HepG2 (cell line): Measurements from ENCODE around the gene COA5. TPM values are rescaled to one million over a fixed set of nuclear protein-coding genes. Genes with fewer than 3 reads are reported as not detected.

Source experiments
- ADNP ChIP-seq: sonication (generic); formaldehyde crosslinking; IDR thresholded peaks from 2 replicates; pipeline ENCODE4 v1.4.0; 2020; ENCODE audit warnings: missing genetic modification reagents
- ARID3A ChIP-seq: IDR thresholded peaks from 2 replicates; pipeline ENCODE4 v1.6.1; 2012; ENCODE audit warnings: low read depth, low read length, improper control_type of control experiment
- ASH2L ChIP-seq: fragments of 300-600, 200-600 bp; sonication (generic); IDR thresholded peaks from 2 replicates; pipeline ENCODE4 v1.7.0; 2017; ENCODE audit warnings: low read depth, mild to moderate bottlenecking, moderate library complexity, mixed read lengths, low read length; ENCODE audit not compliant: insufficient read length
- ATAD3A ChIP-seq: sonication (generic); formaldehyde crosslinking; IDR thresholded peaks from 2 replicates; pipeline ENCODE4 v1.4.0; 2020; ENCODE audit warnings: missing genetic modification reagents
- CBX5 ChIP-seq: sonication (generic); formaldehyde crosslinking; IDR thresholded peaks from 2 replicates; pipeline ENCODE4 v1.4.0; 2020; ENCODE audit warnings: missing genetic modification reagents, borderline replicate concordance
- GABPA ChIP-seq, 2 experiments: IDR thresholded peaks; 2 replicates each; pipeline ENCODE4 v1.6.1; 2011 to 2016; ENCODE audit warnings: low read depth in 2 of 2, low read length in 1 of 2, missing biosample characterization in 1 of 2, missing genetic modification characterization in 1 of 2
- GZF1 ChIP-seq: sonication (generic); formaldehyde crosslinking; IDR thresholded peaks from 2 replicates; pipeline ENCODE4 v1.5.1; 2020; ENCODE audit warnings: mild to moderate bottlenecking, missing genetic modification reagents
- KDM5A ChIP-seq: fragments of 200-600 bp; sonication (generic); IDR thresholded peaks from 2 replicates; pipeline ENCODE4 v1.7.0; 2018; ENCODE audit warnings: antibody characterized with exemption, mild to moderate bottlenecking, low read length, borderline replicate concordance
- MED13 ChIP-seq: sonication (generic); formaldehyde crosslinking; IDR thresholded peaks from 2 replicates; pipeline ENCODE4 v1.5.0; 2020; ENCODE audit warnings: missing genetic modification reagents
- MEIS1 ChIP-seq: sonication (generic); formaldehyde crosslinking; IDR thresholded peaks from 2 replicates; pipeline ENCODE4 v1.9.0; 2021; ENCODE audit warnings: mild to moderate bottlenecking, missing genetic modification reagents, moderate library complexity, borderline replicate concordance
- NBN ChIP-seq: fragments of 450-650 bp; conservative IDR thresholded peaks from 2 replicates; pipeline ENCODE4 v1.6.1; 2017
- PTBP1 ChIP-seq: fragments of 200-400 bp; formaldehyde crosslinking; IDR thresholded peaks from 2 replicates; pipeline ENCODE4 v1.6.1; 2018; ENCODE audit warnings: low read length, low read depth; ENCODE audit not compliant: poor library complexity, severe bottlenecking
- RARG ChIP-seq: sonication (generic); formaldehyde crosslinking; IDR thresholded peaks from 2 replicates; pipeline ENCODE4 v1.4.0; 2020; ENCODE audit warnings: low read depth, mild to moderate bottlenecking, missing genetic modification reagents
- ZBTB44 ChIP-seq: sonication (generic); formaldehyde crosslinking; IDR thresholded peaks from 2 replicates; pipeline ENCODE4 v1.4.0; 2020; ENCODE audit warnings: missing genetic modification reagents
- ZNF383 ChIP-seq: sonication (generic); formaldehyde crosslinking; IDR thresholded peaks from 2 replicates; pipeline ENCODE4 v1.4.0; 2020; ENCODE audit warnings: missing genetic modification reagents, mild to moderate bottlenecking, borderline replicate concordance
- ZNF432 ChIP-seq: sonication (generic); formaldehyde crosslinking; IDR thresholded peaks from 2 replicates; pipeline ENCODE4 v1.5.0; 2020; ENCODE audit warnings: missing genetic modification reagents, mild to moderate bottlenecking, borderline replicate concordance
- ZNF570 ChIP-seq: sonication (generic); formaldehyde crosslinking; IDR thresholded peaks from 2 replicates; pipeline ENCODE4 v1.4.0; 2020; ENCODE audit warnings: mild to moderate bottlenecking, missing genetic modification reagents, borderline replicate concordance
- ZNF749 ChIP-seq: sonication (generic); formaldehyde crosslinking; IDR thresholded peaks from 2 replicates; pipeline ENCODE4 v1.8.0; 2022; ENCODE audit warnings: mild to moderate bottlenecking, missing genetic modification reagents, moderate library complexity, borderline replicate concordance
- ZNF781 ChIP-seq: sonication (generic); formaldehyde crosslinking; IDR thresholded peaks from 2 replicates; pipeline ENCODE4 v1.5.1; 2020; ENCODE audit warnings: borderline replicate concordance, mild to moderate bottlenecking, missing genetic modification reagents; ENCODE audit errors: not compliant biosample characterization
- polyA plus RNA-seq, 8 experiments: library from polyadenylated mRNA; depleted of rRNA in 3 of 8; stranded (reverse) in 7 of 8; unstranded in 1 of 8; fragments of >200 nt; fragmentation: Illumina TruSeq in 4 of 8; extraction: Trizol in 4 of 8; gene quantifications; 2 replicates each; pipeline versions ENCODE4 v1.2.1 to v1.2.3, GENCODE V29; 2011 to 2016; ENCODE audit warnings: low read depth in 4 of 8, missing spikeins in 1 of 8, mixed read lengths in 1 of 8; ENCODE audit not compliant: insufficient read depth in 1 of 8
- total RNA-seq, 5 experiments: library from RNA; depleted of rRNA; stranded (reverse); fragments of >200 nt; fragmentation: Illumina TruSeq; extraction: Trizol; gene quantifications; 2 replicates each; pipeline ENCODE4 v1.2.3, GENCODE V29; 2016; ENCODE audit warnings: low read depth in 1 of 5
- TF ChIP-seq, protein P1 (sequence below): sonication (generic); formaldehyde crosslinking; IDR thresholded peaks from 2 replicates; pipeline ENCODE4 v1.8.0; 2022; ENCODE audit warnings: missing genetic modification reagents, mild to moderate bottlenecking, borderline replicate concordance
- TF ChIP-seq, protein P2 (sequence below): sonication (generic); formaldehyde crosslinking; IDR thresholded peaks from 2 replicates; pipeline ENCODE4 v1.5.0; 2020; ENCODE audit warnings: missing genetic modification reagents
- TF ChIP-seq, protein P3 (sequence below): IDR thresholded peaks from 2 replicates; pipeline ENCODE4 v1.6.1; 2016; ENCODE audit warnings: mild to moderate bottlenecking, missing biosample characterization, missing genetic modification reagents

The COA5 gene
- total and polyA plus RNA-seq, 2 of the 13 experiments (the other 11 are each of a cell fraction or from before 2014, with no cell fraction given), result 43.6 to 64.5 TPM

DNA sequence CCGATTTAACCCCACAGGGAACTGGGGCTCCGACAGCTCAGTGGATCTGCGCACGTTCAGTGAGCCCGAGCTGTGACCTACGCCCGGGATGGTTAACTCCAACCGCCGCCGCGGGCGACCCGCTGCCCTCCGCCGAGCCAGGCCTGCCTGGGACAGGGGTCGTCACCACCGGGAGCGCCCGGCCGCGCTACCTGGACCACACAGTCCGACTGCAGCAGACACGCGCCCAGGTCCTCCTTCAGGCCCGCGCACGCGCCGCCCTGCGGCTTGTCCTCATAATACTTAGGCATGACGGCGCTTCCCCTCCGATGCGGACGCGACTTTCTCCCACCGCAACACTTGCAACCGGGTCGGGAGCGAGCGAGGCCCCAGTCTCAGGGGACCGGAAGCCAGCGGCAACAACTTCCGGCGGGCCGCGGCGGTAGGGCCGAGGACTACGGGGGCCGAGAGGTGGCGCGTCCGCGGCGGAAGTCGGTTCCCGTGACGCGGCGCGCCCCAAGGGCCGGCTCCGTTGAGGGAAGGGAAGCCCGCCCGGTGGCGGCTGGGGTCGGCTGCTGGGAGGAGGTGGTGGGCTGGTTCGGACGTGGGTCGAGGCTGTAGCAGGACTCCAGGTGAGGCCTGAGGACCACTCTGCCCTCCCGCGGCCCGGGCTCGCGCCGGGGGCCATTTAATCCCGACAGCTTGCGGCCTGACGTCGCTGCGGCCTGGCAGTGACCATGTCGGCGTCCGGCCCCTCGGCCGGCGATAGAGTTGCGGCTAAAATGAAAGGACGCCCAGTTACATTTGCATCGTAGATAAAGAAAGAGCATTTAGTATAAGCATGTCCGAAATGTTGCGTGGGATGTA, at the start of gene COA5, which contains the start of gene UNC50 (continued):
- peak; percentile 35 for TF ChIP-seq ZBTB44 (CRISPR knock-in tag)
- TF ChIP-seq GABPA (IDR thresholded peaks at IDR 0.05; ENCODE audit: low read depth, low read length), result peak; percentile 96
- peak; percentile 95 for TF ChIP-seq GABPA (CRISPR knock-in tag; IDR thresholded peaks at IDR 0.05; ENCODE audit: low read depth)
- peak; percentile 49; the same call in 1 of the 2 replicates for TF ChIP-seq MED13 (CRISPR knock-in tag)
- no peak for TF ChIP-seq ARID3A
- no peak for TF ChIP-seq NBN
- peak; percentile 84 for TF ChIP-seq PTBP1
- TF ChIP-seq ASH2L, result peak; percentile 99
- TF ChIP-seq, protein P1, sequence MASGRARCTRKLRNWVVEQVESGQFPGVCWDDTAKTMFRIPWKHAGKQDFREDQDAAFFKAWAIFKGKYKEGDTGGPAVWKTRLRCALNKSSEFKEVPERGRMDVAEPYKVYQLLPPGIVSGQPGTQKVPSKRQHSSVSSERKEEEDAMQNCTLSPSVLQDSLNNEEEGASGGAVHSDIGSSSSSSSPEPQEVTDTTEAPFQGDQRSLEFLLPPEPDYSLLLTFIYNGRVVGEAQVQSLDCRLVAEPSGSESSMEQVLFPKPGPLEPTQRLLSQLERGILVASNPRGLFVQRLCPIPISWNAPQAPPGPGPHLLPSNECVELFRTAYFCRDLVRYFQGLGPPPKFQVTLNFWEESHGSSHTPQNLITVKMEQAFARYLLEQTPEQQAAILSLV (CRISPR knock-in tag), result peak; percentile 95
- TF ChIP-seq ZNF383 (CRISPR knock-in tag), result peak; percentile 24; the same call in 1 of the 2 replicates
- TF ChIP-seq ZNF781, result peak; percentile 83
- TF ChIP-seq, protein P2, sequence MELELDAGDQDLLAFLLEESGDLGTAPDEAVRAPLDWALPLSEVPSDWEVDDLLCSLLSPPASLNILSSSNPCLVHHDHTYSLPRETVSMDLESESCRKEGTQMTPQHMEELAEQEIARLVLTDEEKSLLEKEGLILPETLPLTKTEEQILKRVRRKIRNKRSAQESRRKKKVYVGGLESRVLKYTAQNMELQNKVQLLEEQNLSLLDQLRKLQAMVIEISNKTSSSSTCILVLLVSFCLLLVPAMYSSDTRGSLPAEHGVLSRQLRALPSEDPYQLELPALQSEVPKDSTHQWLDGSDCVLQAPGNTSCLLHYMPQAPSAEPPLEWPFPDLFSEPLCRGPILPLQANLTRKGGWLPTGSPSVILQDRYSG (CRISPR knock-in tag), result peak; percentile 92
- peak; percentile 62; the same call in 1 of the 2 replicates for TF ChIP-seq ZNF570 (CRISPR knock-in tag)
- TF ChIP-seq ZNF749, result peak; percentile 83; the same call in 1 of the 2 replicates
- no peak; the same call in none of the 2 replicates for TF ChIP-seq GZF1 (CRISPR knock-in tag)
- peak; percentile 93 for TF ChIP-seq KDM5A
- TF ChIP-seq CBX5 (CRISPR knock-in tag), result peak; percentile 64; the same call in 1 of the 2 replicates
- TF ChIP-seq ATAD3A (CRISPR knock-in tag), result peak; percentile 88; the same call in 1 of the 2 replicates
- no peak; the same call in 1 of the 2 replicates for TF ChIP-seq ZNF432
- TF ChIP-seq, protein P3, sequence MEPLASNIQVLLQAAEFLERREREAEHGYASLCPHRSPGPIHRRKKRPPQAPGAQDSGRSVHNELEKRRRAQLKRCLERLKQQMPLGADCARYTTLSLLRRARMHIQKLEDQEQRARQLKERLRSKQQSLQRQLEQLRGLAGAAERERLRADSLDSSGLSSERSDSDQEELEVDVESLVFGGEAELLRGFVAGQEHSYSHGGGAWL (CRISPR knock-in tag), result peak; percentile 92
- TF ChIP-seq ADNP (CRISPR knock-in tag), result no peak
- no peak; the same call in 1 of the 2 replicates for TF ChIP-seq RARG (CRISPR knock-in tag)
- peak; percentile 90 for TF ChIP-seq MEIS1 (CRISPR knock-in tag)
